SIG-M5 treated with dmso at 0.1 percent for 504 hours (cell line): ENCODE measurements around the gene HLF.
A peak's percentile ranks its signal among the peaks of the same experiment; 100 is the strongest.
"Not testable (repeated sequence)": the region's sequence is repeated elsewhere in the genome, so short reads cannot be mapped to it uniquely, and the experiment has no call there.

Experiments
- DNase-seq: peaks from one replicate; lab custom pipeline; 2025; ENCODE audit not compliant: unreplicated experiment; lab: John Stamatoyannopoulos, UW

Gene HLF

GRCh38 chr17:55324296-55324978, 59.7 kb downstream of the HLF start:
- no peak for DNase-seq

GRCh38 chr17:55325406-55325805, 60.6 kb downstream of the HLF start:
- no peak for DNase-seq

- DNase-seq, result no peak
Measured at GRCh38 chr17:55326030-55326429, 61.3 kb downstream of the HLF start.

GRCh38 chr17:55327225-55328088, 62.7 kb downstream of the HLF start:
- DNase-seq, result no peak

DNA sequence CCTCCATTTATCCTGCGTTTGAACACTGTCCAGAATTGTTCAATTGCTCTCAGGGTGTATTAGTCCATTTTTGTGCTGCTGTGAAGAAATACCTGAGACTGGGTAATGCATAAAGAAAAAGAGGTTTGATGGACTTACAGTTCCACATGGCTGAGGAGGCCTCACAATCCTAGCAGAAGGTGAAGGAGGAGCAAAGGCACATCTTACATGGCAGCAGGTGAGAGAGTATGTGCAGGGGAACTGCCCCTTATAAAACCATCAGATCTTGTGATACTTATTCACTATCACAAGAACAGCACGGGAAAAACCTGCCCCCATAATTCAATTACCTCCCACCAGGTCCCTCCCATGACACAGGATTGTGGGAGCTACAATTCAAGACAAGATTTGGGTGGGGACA, 63.8 kb downstream of the HLF start:
- DNase-seq, result not testable (repeated sequence)

- DNase-seq, result no peak
Measured at GRCh38 chr17:55330344-55330933, 65.7 kb downstream of the HLF start.

GRCh38 chr17:55332296-55333041, 67.7 kb downstream of the HLF start:
- DNase-seq, result no peak

DNA sequence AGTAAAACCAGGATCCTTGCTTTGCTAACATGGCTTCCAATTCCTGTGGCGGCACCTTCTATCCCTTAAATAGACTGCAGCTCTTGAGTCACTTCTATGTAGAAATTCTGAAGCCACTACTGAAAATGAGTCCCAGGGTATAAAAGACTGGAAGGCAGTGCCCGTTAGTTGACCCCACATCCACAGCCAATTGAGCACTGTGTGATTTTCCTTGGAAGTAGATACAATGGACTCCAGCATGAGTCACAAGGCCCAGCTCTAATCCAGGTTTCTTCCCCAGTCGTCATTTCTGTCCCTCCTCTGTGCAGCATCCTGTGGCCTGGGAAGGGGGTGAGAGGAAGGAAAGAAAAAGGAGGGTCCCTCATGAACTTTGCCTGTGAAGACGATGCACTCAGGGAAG, 69.5 kb downstream of the HLF start:
- DNase-seq, result no peak

- no peak for DNase-seq
Measured at GRCh38 chr17:55334881-55335540, 70.3 kb downstream of the HLF start.

GRCh38 chr17:55335625-55336024, 70.9 kb downstream of the HLF start:
- no peak for DNase-seq

GRCh38 chr17:55336426-55336825, 71.7 kb downstream of the HLF start:
- no peak for DNase-seq

GRCh38 chr17:55340176-55340575, 75.4 kb downstream of the HLF start:
- DNase-seq, result no peak

GRCh38 chr17:55340686-55341085, 75.9 kb downstream of the HLF start:
- no peak for DNase-seq

DNA sequence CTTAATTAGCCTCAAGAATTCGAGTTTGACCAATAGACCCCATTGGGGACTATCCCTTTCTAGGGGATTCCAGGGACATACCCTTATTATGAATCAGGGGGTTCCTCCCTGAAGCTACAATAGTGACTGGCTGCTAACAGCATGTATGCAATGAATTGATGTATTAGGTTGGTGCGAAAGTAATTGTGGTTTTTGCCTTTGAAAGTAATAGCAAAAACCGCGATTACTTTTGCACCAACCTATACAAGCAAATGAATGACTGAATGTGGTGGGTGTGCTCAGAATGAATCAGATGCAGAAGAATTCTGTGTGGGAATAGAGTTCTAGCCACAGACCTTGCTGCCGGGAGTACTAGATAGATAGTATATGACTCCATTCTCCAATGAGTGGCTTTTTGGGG, 76.7 kb downstream of the HLF start:
- no peak for DNase-seq

DNA sequence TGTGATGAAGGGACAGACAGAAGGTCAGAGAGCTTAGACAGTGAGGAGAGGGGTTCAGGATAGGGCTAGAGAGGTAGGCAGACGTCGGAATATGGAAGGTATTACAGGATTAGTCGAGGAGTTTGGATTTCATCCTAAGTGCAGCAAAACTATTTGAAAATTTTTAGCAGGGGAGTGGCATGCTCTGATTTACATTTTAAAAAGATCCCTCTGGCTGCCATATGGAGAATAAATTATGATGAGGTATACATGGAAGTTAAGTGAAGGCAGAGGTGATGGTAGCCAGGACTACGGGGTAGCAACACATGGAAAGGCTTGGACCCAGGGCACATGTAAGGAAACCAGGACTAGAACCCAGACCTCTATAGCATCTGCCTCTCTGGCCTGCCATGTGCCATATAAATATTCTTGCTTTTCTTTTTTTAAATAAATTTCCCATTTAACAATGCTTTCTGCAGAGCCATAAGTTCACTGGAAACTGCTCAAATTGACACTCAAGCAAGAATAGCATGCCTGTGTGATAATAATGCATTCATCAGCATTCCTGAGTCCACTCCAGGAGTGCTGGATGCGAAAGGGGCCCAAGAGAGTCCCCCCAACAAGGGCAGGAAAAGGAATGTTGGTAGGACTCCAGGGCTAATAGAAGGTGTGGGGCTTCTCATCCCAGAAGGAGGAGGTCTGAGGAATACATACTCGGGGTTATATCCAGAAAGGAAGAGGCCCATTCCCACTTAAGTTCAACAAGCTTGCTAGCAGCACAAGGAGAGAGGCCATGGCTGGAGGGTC, 78.2 kb downstream of the HLF start:
- DNase-seq, result no peak

DNA sequence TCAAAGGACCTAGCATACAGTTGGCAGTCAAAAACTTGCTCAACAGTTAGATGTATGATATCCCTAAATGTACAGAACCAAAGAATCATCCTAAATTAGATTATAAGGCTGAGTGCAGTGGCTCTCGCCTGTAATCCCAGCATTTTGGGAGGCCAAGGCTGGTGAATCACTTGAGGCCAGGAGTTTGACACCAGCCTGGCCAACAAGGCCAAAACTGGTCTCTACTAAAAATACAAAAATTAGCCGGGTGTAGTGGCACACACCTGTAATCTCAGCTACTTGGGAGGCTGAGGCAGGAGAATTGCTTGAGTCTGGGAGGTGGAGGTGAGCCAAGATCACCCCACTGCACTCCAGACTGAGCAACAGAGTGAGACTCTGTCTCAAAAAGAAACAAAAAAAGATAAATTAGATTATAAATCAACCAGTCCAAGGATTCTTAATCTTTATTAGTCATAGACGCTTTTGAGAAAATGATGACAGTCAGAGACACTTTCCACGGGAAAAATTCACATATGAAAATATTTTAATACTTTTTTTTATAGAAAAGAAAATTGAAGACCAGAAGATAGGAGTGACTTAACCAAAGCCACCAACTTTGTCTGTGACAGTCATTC, 79.2 kb downstream of the HLF start:
- no peak for DNase-seq

DNA sequence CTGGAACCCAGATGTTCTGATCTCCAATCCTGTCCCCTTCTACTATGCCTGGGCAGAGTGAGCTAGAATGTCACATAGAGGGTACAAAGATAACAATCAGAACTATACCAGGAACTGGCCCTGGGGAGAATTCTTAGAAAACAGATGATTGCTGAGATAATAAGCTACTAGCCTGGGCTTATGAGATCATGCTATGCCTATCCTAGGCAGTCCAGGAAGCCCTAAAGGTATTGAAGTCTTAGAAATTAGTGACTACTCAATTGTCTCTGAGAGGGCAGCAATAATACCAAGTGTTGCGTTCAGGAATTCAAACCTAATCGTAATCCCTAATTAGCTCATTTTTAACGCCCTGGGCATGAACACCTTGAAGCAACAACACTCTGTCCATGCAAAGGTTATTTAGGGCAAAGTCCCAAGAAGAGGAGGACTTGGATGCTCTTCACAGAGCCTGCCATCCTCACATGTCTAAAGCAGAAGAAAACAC, 79.8 kb downstream of the HLF start:
- DNase-seq, result peak; percentile 32

GRCh38 chr17:55345132-55345531, 80.4 kb downstream of the HLF start:
- no peak for DNase-seq

- no peak for DNase-seq
Measured at GRCh38 chr17:55346658-55347057, 81.9 kb downstream of the HLF start.
